MG63 (cell line): ENCODE results near the gene HSCB. TPM values are rescaled to one million over a fixed set of nuclear protein-coding genes. Genes with fewer than 3 reads are reported as not detected.
A peak's percentile ranks its signal among the peaks of the same experiment; 100 is the strongest.
"Not testable (repeated sequence)": the region's sequence is repeated elsewhere in the genome, so short reads cannot be mapped to it uniquely, and the experiment has no call there.

ENCODE experiments used
- DNase-seq: peaks from one replicate; pipeline ENCODE4 v3.0.0-alpha.2; 2020
- H3K27me3 ChIP-seq: fragments of 250-450 bp; sonication (Bioruptor Pico); 2 replicates; pipeline ENCODE4 v1.5.1; 2020; ENCODE audit warnings: mild to moderate bottlenecking, moderate library complexity
- H3K36me3 ChIP-seq: fragments of 250-450 bp; sonication (Bioruptor Pico); 2 replicates; pipeline ENCODE4 v1.5.1; 2020; ENCODE audit warnings: mild to moderate bottlenecking, moderate library complexity
- H3K4me3 ChIP-seq: fragments of 250-450 bp; sonication (Bioruptor Pico); 2 replicates; pipeline ENCODE4 v1.5.1; 2020; ENCODE audit warnings: mild to moderate bottlenecking, moderate library complexity
- H3K9me3 ChIP-seq: fragments of 250-450 bp; sonication (Bioruptor Pico); 2 replicates; pipeline ENCODE4 v1.5.1; 2020; ENCODE audit warnings: mild to moderate bottlenecking, moderate library complexity
- total RNA-seq: library from RNA; depleted of rRNA; stranded (reverse); fragments of >200 nt; shearing (Covaris generic); gene quantifications from 2 replicates; pipeline ENCODE4 v1.2.3, GENCODE V29; 2014; ENCODE audit warnings: low replicate concordance; rRNA removed

The HSCB gene, protein sequence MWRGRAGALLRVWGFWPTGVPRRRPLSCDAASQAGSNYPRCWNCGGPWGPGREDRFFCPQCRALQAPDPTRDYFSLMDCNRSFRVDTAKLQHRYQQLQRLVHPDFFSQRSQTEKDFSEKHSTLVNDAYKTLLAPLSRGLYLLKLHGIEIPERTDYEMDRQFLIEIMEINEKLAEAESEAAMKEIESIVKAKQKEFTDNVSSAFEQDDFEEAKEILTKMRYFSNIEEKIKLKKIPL
- total RNA-seq = 16.2 and 17.8 TPM in 2 replicates

DNA sequence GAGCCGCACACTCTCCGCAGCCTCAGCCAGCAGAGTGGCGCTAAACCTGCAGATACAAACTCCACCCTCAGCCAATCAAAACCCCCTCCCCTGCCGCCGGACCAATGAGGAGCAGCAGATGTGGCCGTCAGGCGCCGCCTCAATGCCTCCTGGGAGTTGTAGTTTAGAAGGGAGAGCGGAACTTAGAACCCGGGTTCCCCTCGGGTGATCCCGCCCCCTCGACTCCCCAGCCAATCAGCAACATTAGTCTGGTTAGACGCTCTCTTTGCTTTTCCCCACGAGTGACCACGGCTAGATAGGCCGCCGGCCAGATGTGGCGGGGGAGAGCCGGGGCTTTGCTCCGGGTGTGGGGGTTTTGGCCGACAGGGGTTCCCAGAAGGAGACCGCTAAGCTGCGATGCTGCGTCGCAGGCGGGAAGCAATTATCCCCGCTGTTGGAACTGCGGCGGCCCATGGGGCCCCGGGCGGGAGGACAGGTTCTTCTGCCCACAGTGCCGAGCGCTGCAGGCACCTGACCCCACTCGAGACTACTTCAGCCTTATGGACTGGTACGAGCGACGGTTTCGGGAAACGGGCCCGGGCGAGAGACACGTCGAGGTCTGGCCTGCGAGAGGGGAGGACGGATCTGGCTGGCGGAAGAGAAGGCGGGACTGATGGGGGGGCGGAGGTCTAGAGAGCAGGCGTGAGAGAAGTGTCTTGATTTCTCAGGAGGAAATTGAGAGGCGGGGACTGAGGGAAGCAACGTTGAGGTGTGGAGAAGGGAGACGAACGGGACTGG lies at the start of gene HSCB, which contains the start of gene CHEK2:
TSS of gene HSCB (plus strand) at position 255 of the 777 bp plus-strand sequence. CDS start at position 312, 57 bp downstream.
TSS of gene CHEK2 (minus strand) at position 36 of the 777 bp plus-strand sequence. CDS start 7,099 bp downstream, outside the sequence.
- Histone ChIP-seq H3K36me3 (peaks cover 29% of the 10 kb centered on the region), H3K27me3 (no peaks in the 10 kb centered on the region), H3K4me3 (peak within 1 kb of the TSS; percentile 96), H3K9me3 (no peaks in the 10 kb centered on the region)
- peak; percentile 99 for DNase-seq

DNA sequence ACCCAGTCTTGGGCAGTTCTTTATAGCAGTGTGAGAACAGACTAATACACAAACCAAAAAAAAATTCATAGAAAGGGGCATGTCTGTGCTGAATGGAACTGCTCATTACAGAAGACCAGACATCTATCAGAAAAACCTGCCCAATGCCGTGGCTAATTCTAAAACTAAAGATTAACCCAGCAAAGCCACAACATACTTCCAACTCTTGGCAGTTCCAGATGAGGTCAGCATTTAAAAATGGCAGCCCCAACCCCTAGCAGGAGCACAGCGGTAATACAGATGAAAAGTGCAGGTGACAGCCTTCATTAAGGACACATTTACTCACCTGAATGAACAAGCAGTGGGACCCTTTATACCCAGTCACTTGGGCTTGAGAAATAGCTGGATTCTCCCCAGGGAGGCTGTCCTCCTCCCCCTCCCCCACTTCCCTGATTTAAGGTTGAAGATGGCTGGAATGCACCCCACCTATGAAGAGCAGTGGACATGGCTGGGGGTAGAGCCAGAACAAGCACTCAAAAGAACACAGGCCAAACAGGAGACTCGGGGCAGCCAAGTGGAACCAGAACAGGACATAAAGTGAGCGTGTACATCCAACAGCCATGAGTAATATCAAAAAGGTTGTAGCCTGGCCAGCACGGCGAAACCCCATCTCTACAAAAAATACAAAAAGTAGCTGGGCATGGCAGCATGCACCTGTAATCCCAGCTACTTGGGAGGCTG lies 48.6 kb upstream of the HSCB start:
- DNase-seq = not testable (repeated sequence)

DNA sequence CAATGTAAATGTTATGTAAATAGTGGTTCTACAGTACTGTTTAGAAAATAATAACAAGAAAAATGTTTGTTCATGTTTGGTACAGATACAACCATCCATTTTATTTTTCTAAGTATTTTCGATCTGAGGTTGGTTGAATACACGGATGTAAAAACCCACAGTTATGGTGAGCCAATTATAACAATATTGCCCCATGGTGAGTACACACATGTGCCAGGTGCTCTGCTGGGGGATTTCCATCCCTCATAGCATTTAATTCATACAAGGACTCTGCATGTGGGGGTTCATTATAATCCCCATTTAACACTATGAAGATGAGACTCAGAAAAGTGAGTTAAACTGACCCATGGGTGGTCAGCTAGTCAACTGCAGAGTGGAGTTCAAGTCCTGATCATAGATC lies 38.9 kb upstream of the HSCB start:
- H3K9me3 ChIP-seq = no peaks in the 10 kb centered on the region
- peaks cover 29% of the 10 kb centered on the region for H3K36me3 ChIP-seq
- H3K4me3 ChIP-seq = no peak overlapping the region

More for the DNA sequence above, 48.6 kb upstream of the HSCB start:
- H3K4me3 ChIP-seq, H3K27me3 ChIP-seq, H3K36me3 ChIP-seq, H3K9me3 ChIP-seq: not testable (repeated sequence)

DNA sequence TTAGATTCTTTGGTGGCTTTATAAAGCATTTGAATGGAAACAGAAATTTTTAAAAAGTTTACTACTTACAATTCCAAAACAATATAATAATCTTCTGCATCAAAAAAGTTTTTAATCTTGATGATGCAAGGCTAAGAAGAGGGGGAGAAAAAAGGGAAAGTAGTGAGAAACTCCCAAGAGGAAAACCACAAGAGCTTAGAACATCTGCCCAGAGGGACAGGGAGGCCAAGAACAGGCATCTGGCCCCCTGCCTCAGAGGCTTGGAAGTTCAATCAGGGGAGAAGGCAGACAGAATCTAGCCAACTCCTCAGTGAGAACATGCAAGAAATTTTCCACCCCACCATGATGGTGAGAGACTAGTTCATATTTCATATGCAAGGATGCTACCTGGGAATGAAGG lies 38.4 kb upstream of the HSCB start:
- H3K36me3 ChIP-seq = peaks cover 33% of the 10 kb centered on the region
- H3K27me3 ChIP-seq = no peaks in the 10 kb centered on the region
- H3K9me3 ChIP-seq = no peaks in the 10 kb centered on the region
- no peak overlapping the region for H3K4me3 ChIP-seq
- no peak for DNase-seq

More for the DNA sequence above, 38.9 kb upstream of the HSCB start:
- no peaks in the 10 kb centered on the region for H3K27me3 ChIP-seq
- DNase-seq = no peak

DNA sequence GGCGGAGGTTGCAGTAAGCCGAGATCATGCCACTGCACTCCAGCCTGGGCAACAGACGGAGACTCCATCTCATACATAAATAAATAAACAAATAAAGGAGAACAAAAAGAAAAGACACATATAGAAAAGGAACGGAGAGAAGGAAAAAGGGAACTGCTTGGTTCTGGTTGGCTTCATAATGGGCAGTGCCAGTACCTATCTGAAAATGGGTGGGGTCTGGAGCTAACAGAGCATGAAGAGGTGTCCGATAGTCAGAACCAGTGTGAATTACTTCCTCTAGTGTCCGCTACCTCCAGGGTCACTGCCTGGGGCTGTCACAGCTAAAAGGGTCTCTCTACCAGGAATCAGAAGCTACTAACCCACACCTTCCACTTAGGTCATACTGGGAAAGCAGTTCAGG lies 35.0 kb upstream of the HSCB start:
- DNase-seq = no peak
- no peak overlapping the region for H3K4me3 ChIP-seq
- no peaks in the 10 kb centered on the region for H3K27me3 ChIP-seq
- peaks cover 50% of the 10 kb centered on the region for H3K36me3 ChIP-seq
- H3K9me3 ChIP-seq = no peaks in the 10 kb centered on the region

DNA sequence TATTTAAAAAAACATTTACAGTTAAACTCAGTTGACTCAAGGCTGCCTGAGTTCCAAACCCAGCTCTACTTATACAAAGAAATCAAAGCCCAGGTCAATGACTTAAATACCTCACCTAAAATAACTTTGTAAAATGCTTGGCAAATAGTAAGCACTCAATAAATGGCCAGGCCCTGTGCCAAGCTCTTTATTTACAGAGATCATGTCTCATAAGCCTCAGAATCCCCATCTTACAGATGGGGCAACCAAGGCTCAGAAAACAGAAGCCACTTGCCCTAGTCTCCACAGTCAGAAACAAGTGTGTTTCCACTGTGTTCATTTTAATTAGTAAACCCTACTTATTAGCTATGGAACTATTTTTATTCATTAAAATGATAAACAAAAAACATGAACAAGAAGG lies 31.7 kb upstream of the HSCB start:
- Histone ChIP-seq H3K27me3 (no peaks in the 10 kb centered on the region), H3K4me3 (no peak overlapping the region), H3K9me3 (no peaks in the 10 kb centered on the region), H3K36me3 (peaks cover 40% of the 10 kb centered on the region)
- peak; percentile 11 for DNase-seq

DNA sequence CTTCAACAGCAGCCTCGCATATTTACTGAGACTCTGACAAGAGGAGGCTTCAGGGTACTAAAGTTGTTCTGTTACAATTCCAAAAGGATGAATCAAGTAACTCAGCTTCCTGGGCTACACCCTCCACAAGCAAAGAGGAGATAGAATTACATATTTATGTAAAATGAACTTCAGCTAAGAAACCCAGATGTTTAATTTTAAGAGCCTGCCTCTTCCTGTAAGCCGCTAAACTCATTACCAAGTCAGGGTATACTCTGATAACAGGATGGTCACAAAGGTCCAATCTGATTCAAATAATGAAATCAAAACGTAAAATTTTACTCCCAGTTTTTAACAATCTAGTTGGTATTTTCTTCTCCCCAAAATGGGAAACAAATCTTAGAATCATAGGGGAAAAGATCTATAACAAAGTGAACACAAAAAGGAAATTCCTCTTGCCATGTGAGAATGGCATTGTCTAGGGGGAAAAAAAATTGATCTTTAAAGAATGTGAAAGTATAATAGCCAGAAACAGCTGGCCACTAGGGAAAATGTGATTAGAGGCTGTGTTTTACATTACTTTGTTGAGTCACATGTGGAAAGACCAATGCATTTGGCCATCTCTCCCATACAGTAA lies 31.2 kb upstream of the HSCB start:
- Histone ChIP-seq H3K36me3 (peaks cover 37% of the 10 kb centered on the region), H3K27me3 (no peaks in the 10 kb centered on the region), H3K9me3 (no peaks in the 10 kb centered on the region), H3K4me3 (no peak overlapping the region)
- DNase-seq = peak; percentile 12

DNA sequence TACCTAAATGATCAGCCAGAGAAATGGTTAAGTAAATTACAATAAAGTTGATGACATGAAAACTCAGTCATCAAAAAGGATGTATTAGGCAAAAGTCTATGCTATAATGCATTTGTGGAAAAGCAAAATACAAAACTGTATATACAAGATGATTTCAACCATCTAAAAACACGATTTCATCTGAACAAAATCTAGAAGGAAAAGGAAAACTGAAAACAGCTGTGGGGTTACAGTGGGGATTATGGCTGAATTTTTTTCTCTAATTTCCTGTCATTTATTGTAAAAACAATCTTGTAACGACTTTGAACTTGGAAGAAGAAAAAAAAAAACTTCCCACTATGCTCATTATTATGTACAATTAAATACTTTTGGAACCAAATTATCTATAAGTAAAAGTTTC lies 30.5 kb upstream of the HSCB start:
- Histone ChIP-seq H3K36me3 (peaks cover 34% of the 10 kb centered on the region), H3K9me3 (no peaks in the 10 kb centered on the region), H3K27me3 (no peaks in the 10 kb centered on the region), H3K4me3 (no peak overlapping the region)
- DNase-seq = no peak

DNA sequence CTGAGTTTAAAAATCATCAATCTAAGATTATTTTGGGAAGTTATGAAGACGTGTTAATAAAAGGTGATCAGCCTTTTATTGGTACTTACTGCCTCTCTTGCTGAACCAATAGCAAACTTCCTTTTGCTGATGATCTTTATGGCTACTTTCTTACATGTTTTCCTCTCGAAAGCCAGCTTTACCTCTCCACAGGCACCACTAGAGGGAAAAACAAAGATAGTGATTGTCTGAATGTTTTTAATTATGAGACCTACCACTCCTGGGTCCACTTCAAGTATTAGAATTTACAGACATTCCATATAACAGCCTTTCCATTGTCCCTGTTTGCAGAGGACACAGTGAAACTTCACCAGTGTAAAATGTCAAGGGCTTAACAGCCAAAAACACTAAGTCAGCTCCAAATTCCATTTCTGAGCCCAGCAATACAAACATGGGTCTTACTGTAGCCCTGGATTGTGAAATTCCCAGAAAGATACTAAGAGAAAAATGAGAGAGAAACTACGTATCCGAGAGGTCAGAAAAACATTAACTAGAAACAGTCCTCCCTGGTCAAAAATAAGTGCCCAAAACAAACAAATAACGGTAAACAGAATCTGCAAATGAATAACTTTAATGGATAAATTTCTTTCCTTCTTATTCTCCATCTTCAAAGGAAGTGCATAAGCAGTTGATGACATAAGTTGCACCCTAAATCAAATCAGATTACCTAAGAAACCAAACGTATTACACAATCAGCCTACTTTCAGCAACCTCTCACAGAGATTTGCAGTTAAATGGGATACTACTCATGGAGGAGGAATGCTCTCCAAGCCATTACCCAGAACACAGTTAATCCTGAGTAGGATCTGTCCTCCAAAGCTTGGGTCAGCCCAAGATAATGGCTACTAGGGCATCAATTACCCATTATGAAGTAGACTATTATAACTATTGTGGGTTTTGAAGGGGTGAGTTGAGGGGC lies 29.7 kb upstream of the HSCB start:
- peak; percentile 31 for DNase-seq
- H3K9me3 ChIP-seq = no peaks in the 10 kb centered on the region
- H3K36me3 ChIP-seq = peaks cover 31% of the 10 kb centered on the region
- no peak overlapping the region for H3K4me3 ChIP-seq
- no peaks in the 10 kb centered on the region for H3K27me3 ChIP-seq

DNA sequence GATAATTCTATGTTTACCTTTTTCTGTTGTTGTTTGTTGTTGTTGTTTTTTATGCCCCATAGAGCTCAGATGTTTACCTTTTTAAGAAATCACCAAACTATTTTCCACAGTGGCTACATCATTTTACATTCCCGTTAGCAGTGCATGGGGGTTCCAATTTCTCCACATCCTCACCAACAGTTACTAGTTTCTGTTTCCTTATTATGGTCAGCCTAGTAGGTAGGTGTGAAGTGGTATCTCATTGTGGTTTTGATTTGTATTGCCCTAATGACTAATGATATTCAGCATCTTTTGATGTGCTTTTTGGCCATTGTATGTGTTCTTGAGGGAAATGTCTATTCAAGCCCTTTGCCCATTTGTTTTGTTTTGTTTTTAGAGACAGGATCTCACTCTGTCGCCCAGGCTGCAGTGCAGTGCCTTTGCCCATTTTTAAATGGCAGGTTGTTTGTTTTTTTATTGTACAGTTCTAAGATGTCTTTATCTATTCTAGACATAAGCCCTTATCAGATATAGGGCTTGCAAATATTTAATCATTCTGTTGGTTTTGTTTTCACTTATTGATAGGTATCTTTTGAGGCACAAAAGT lies 27.7 kb upstream of the HSCB start:
- Histone ChIP-seq H3K36me3 (peaks cover 32% of the 10 kb centered on the region), H3K9me3 (no peaks in the 10 kb centered on the region), H3K27me3 (no peaks in the 10 kb centered on the region), H3K4me3 (no peak overlapping the region)
- no peak for DNase-seq

DNA sequence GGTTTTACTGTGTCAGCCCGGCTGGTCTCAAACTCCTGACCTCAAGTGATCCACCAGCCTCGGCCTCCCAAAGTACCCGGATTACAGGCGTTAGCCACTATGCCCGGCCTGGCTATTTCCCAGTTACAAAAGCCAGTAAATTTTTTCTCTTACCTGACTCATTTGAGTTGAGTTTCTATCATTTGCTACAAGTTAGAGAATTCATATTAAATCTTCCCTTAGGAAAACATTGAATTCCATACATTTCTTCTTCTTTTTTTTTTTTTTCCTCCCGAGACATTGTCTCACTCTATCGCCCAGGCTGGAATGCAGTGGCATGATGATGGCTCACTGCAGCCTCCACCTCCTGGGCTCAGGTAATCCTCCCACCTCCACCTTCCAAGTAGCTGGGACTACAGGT lies 26.2 kb upstream of the HSCB start:
- Histone ChIP-seq H3K4me3 (no peak overlapping the region), H3K36me3 (peaks cover 35% of the 10 kb centered on the region), H3K27me3 (no peaks in the 10 kb centered on the region), H3K9me3 (no peaks in the 10 kb centered on the region)
- DNase-seq = no peak

DNA sequence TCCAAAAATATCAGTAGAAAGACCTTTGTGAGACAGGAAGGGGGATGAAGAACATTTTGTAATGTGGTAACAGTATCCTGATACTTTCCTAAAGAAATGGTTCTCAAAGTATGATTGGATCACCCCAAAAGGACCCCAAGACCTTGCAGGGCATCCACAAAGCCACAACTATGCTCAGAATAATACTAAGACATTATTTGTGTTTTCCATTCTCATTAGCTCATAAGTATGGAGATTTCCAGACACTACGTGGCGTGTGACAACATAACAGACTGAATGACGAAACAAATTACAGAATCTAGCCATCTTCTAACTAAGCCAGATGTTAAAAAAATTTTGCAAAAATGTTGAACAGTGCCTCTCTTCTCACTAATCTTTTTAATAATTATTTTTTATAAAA lies 25.2 kb upstream of the HSCB start:
- no peak for DNase-seq
- no peaks in the 10 kb centered on the region for H3K27me3 ChIP-seq
- no peaks in the 10 kb centered on the region for H3K9me3 ChIP-seq
- peaks cover 34% of the 10 kb centered on the region for H3K36me3 ChIP-seq
- no peak overlapping the region for H3K4me3 ChIP-seq

DNA sequence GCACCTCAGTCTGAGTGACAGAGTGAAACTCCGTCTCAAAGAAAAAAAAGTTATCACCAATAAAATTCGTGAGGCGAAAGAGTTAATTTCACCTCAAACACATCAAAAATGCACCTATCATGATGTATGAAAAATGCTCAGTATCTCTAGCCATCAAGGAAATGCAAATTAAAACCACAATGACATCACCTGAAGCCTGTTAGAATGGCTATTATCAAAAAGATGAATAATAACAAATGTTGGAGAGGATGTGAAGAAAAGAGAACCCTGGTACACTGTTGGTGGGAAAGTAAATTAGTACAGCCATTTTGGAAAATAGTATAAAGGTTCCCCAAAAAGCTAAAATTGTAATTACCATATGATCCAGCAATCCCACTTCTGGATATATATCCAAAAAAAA lies 23.8 kb upstream of the HSCB start:
- H3K9me3 ChIP-seq = no peaks in the 10 kb centered on the region
- no peaks in the 10 kb centered on the region for H3K27me3 ChIP-seq
- DNase-seq = no peak
- H3K36me3 ChIP-seq = peaks cover 37% of the 10 kb centered on the region
- H3K4me3 ChIP-seq = no peak overlapping the region

DNA sequence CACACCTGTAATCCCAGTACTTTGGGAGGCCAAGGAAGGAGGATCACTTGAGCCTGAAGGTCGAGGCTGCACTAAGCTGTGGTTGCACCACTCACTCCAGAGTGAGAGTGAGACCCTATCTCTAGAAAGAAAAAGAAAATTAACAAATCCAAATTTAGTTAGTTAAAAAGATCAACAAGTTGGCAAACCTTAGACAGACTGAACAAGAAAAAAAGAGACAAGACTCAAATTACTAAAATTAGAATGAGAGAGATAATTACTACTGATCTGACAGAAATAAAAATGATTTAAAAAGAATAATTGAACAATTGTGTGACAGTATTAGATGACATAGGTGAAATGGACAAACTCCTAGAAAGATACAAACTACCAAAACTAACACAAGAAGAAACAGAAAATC lies 13.8 kb upstream of the HSCB start:
- no peak for DNase-seq
- Histone ChIP-seq H3K27me3 (no peaks in the 10 kb centered on the region), H3K4me3 (no peak overlapping the region), H3K9me3 (no peaks in the 10 kb centered on the region), H3K36me3 (peaks cover 24% of the 10 kb centered on the region)

DNA sequence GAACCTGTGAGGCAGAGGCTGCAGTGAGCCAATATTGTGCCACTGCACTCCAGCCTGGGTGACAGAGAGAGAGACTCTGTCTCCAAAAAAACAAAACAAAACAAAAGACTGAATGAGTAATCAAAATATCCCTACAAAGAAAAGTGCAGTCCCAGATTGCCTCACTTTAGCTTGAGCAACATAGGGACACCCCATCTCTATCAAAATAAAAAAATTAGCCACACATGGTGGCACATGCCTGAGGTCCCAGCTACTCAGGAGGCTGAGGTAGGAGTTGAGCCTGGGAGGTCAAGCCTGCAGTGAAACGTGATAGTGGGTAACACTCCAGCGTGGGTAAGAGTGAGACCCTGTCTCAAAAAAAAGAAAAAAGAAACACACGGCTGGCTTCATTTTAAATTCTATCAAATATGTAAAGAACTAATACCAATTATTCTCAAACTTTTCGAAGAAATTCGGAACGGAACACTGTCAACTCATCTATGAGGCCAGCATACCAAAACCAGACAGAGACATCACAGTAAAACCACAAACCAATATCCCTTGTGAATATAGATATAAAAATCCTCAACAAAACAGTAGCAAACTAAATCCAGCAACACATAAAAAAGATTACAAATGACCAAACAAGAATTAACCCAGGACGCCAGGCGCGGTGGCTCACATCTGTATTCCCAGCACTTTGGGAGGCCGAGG lies 13.1 kb upstream of the HSCB start:
- H3K27me3 ChIP-seq = no peaks in the 10 kb centered on the region
- DNase-seq = no peak
- H3K9me3 ChIP-seq = no peaks in the 10 kb centered on the region
- H3K4me3 ChIP-seq = no peak overlapping the region
- peaks cover 26% of the 10 kb centered on the region for H3K36me3 ChIP-seq
